HepG2 (cell line): ENCODE measurements around the gene CAT. TPM values are rescaled to one million over a fixed set of nuclear protein-coding genes. Genes with fewer than 3 reads are reported as not detected.

Experiments used
- BCL6 ChIP-seq: IDR thresholded peaks from 2 replicates; pipeline ENCODE4 v1.6.1; 2016; ENCODE audit warnings: missing genetic modification reagents, missing compliant biosample characterization
- CHD4 ChIP-seq: fragments of 200-600 bp; sonication (generic); IDR thresholded peaks from 2 replicates; pipeline ENCODE4 v1.7.0; 2017; ENCODE audit warnings: mild to moderate bottlenecking, low read length, borderline replicate concordance
- FOSL2 ChIP-seq: sonication (generic); formaldehyde crosslinking; IDR thresholded peaks from 2 replicates; pipeline ENCODE4 v1.4.0; 2020; ENCODE audit warnings: missing genetic modification reagents
- HHEX ChIP-seq: IDR thresholded peaks from 2 replicates; pipeline ENCODE4 v1.6.1; 2016; ENCODE audit warnings: control low read depth
- MED1 ChIP-seq: sonication (generic); formaldehyde crosslinking; IDR thresholded peaks from 2 replicates; pipeline ENCODE4 v1.4.0; 2020; ENCODE audit warnings: missing genetic modification reagents
- MIER3 ChIP-seq: IDR thresholded peaks from 2 replicates; pipeline ENCODE4 v1.6.1; 2016; ENCODE audit warnings: missing compliant biosample characterization, borderline replicate concordance
- NPAS2 ChIP-seq: sonication (generic); formaldehyde crosslinking; IDR thresholded peaks from 2 replicates; pipeline ENCODE4 v1.8.0; 2022; ENCODE audit warnings: mild to moderate bottlenecking, missing genetic modification reagents, borderline replicate concordance
- PHF20 ChIP-seq: sonication (generic); formaldehyde crosslinking; IDR thresholded peaks from 2 replicates; pipeline ENCODE4 v1.5.0; 2020; ENCODE audit warnings: mild to moderate bottlenecking, missing genetic modification reagents
- RFX1 ChIP-seq: fragments of 450-650 bp; IDR thresholded peaks from 2 replicates; pipeline ENCODE4 v1.6.1; 2017
- SKI ChIP-seq: fragments of 450-650 bp; IDR thresholded peaks from one replicate; pipeline ENCODE4 v1.6.1; 2018; ENCODE audit warnings: mild to moderate bottlenecking; ENCODE audit not compliant: partially characterized antibody
- SMYD3 ChIP-seq: sonication (generic); formaldehyde crosslinking; IDR thresholded peaks from 2 replicates; pipeline ENCODE4 v1.8.1; 2023; ENCODE audit warnings: mild to moderate bottlenecking, missing genetic modification reagents
- TBX3 ChIP-seq: fragments of 450-650 bp; IDR thresholded peaks from 2 replicates; pipeline ENCODE4 v1.6.1; 2017; ENCODE audit warnings: antibody characterized with exemption, mild to moderate bottlenecking, inconsistent platforms, borderline replicate concordance
- TMF1 ChIP-seq: sonication (generic); formaldehyde crosslinking; IDR thresholded peaks from 2 replicates; pipeline ENCODE4 v1.8.1; 2022; ENCODE audit warnings: low read depth, missing genetic modification reagents
- ZFP36 ChIP-seq: fragments of 150-350 bp; IDR thresholded peaks from 2 replicates; pipeline ENCODE4 v1.6.1; 2018; ENCODE audit warnings: borderline replicate concordance, low read length, low read depth; ENCODE audit not compliant: partially characterized antibody
- ZNF12 ChIP-seq: sonication (generic); formaldehyde crosslinking; IDR thresholded peaks from 2 replicates; pipeline ENCODE4 v1.5.0; 2020; ENCODE audit warnings: missing genetic modification reagents
- ZNF432 ChIP-seq: sonication (generic); formaldehyde crosslinking; IDR thresholded peaks from 2 replicates; pipeline ENCODE4 v1.5.0; 2020; ENCODE audit warnings: missing genetic modification reagents, mild to moderate bottlenecking, borderline replicate concordance
- ZNF501 ChIP-seq: sonication (generic); formaldehyde crosslinking; IDR thresholded peaks from 2 replicates; pipeline ENCODE4 v1.5.1; 2020; ENCODE audit warnings: mild to moderate bottlenecking, moderate library complexity, missing genetic modification reagents
- ZNF570 ChIP-seq: sonication (generic); formaldehyde crosslinking; IDR thresholded peaks from 2 replicates; pipeline ENCODE4 v1.4.0; 2020; ENCODE audit warnings: mild to moderate bottlenecking, missing genetic modification reagents, borderline replicate concordance
- ZNF781 ChIP-seq: sonication (generic); formaldehyde crosslinking; IDR thresholded peaks from 2 replicates; pipeline ENCODE4 v1.5.1; 2020; ENCODE audit warnings: borderline replicate concordance, mild to moderate bottlenecking, missing genetic modification reagents; ENCODE audit errors: not compliant biosample characterization
- ZSCAN30 ChIP-seq: sonication (generic); formaldehyde crosslinking; IDR thresholded peaks from 2 replicates; pipeline ENCODE4 v1.5.0; 2020; ENCODE audit warnings: mild to moderate bottlenecking, missing genetic modification reagents
- polyA plus RNA-seq, 8 experiments: library from polyadenylated mRNA; depleted of rRNA in 3 of 8; stranded (reverse) in 7 of 8; unstranded in 1 of 8; fragments of >200 nt; fragmentation: Illumina TruSeq in 4 of 8; extraction: Trizol in 4 of 8; gene quantifications; 2 replicates each; pipeline versions ENCODE4 v1.2.1 to v1.2.3, GENCODE V29; 2011 to 2016; ENCODE audit warnings: low read depth in 4 of 8, missing spikeins in 1 of 8, mixed read lengths in 1 of 8; ENCODE audit not compliant: insufficient read depth in 1 of 8
- total RNA-seq, 5 experiments: library from RNA; depleted of rRNA; stranded (reverse); fragments of >200 nt; fragmentation: Illumina TruSeq; extraction: Trizol; gene quantifications; 2 replicates each; pipeline ENCODE4 v1.2.3, GENCODE V29; 2016; ENCODE audit warnings: low read depth in 1 of 5
- TF ChIP-seq, protein P1 (sequence below): IDR thresholded peaks from 2 replicates; pipeline ENCODE4 v1.6.1; 2016; ENCODE audit warnings: missing biosample characterization, missing genetic modification reagents, low read depth
- TF ChIP-seq, protein P2 (sequence below): sonication (generic); formaldehyde crosslinking; IDR thresholded peaks from 2 replicates; pipeline ENCODE4 v1.4.0; 2020; ENCODE audit warnings: missing genetic modification reagents, borderline replicate concordance
- TF ChIP-seq, protein P3 (sequence below): sonication (generic); formaldehyde crosslinking; IDR thresholded peaks from 2 replicates; pipeline ENCODE4 v1.5.0; 2020; ENCODE audit warnings: missing genetic modification reagents
- TF ChIP-seq, protein P4 (sequence below): sonication (generic); formaldehyde crosslinking; IDR thresholded peaks from 2 replicates; pipeline ENCODE4 v1.4.0; 2020; ENCODE audit warnings: missing genetic modification reagents

The CAT gene
- total and polyA plus RNA-seq, 2 of the 13 experiments (the other 11 are each of a cell fraction or from before 2014, with no cell fraction given), result 107 to 136 TPM

DNA sequence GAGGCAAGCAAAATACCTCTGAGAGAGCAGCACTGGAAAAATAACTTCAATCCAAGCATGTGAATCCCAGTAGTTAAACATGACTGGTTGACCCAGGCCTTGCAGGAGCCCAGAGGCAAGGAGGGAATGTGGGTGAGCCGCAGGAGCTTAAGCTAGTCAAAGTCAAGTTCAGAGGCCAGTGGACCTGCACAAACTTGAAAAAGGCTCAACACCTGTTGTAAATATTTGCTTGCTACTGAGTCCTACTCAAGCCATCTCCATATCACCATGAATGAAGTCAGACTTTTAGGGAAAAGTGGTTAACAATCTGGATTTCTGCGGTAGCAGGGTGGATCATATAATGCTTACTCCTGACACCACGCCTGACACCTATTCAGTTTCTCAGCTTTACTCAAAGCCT, 4.8 kb upstream of the CAT start (continued):
- peak; percentile 58 for TF ChIP-seq FOSL2 (CRISPR knock-in tag)
- TF ChIP-seq, protein P1, sequence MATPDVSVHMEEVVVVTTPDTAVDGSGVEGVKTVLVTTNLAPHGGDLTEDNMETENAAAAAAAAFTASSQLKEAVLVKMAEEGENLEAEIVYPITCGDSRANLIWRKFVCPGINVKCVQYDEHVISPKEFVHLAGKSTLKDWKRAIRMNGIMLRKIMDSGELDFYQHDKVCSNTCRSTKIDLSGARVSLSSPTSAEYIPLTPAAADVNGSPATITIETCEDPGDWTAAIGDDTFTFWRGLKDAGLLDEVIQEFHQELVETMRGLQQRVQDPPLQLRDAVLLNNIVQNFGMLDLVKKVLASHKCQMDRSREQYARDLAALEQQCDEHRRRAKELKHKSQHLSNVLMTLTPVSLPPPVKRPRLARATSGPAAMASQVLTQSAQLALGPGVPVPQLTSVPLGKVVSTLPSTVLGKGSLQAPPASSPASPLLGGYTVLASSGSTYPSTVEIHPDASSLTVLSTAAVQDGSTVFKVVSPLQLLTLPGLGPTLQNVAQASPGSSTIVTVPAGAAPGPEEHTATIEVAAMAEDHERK (CRISPR knock-in tag), result no peak
- peak; percentile 93 for TF ChIP-seq BCL6
- no peak for TF ChIP-seq PHF20 (CRISPR knock-in tag)
- TF ChIP-seq RFX1, result no peak
- TF ChIP-seq, protein P2, sequence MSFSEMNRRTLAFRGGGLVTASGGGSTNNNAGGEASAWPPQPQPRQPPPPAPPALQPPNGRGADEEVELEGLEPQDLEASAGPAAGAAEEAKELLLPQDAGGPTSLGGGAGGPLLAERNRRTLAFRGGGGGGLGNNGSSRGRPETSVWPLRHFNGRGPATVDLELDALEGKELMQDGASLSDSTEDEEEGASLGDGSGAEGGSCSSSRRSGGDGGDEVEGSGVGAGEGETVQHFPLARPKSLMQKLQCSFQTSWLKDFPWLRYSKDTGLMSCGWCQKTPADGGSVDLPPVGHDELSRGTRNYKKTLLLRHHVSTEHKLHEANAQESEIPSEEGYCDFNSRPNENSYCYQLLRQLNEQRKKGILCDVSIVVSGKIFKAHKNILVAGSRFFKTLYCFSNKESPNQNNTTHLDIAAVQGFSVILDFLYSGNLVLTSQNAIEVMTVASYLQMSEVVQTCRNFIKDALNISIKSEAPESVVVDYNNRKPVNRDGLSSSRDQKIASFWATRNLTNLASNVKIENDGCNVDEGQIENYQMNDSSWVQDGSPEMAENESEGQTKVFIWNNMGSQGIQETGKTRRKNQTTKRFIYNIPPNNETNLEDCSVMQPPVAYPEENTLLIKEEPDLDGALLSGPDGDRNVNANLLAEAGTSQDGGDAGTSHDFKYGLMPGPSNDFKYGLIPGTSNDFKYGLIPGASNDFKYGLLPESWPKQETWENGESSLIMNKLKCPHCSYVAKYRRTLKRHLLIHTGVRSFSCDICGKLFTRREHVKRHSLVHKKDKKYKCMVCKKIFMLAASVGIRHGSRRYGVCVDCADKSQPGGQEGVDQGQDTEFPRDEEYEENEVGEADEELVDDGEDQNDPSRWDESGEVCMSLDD (CRISPR knock-in tag), result no peak
- 0 out of 2 replicates have a peak, but pooled peaks have one; percentile 23 for TF ChIP-seq TBX3
- TF ChIP-seq ZNF432 (CRISPR knock-in tag), result 0 out of 2 replicates have a peak, but pooled peaks have one; percentile 30
- peak; percentile 22; the same call in 1 of the 2 replicates for TF ChIP-seq MED1 (CRISPR knock-in tag)
- TF ChIP-seq, protein P3, sequence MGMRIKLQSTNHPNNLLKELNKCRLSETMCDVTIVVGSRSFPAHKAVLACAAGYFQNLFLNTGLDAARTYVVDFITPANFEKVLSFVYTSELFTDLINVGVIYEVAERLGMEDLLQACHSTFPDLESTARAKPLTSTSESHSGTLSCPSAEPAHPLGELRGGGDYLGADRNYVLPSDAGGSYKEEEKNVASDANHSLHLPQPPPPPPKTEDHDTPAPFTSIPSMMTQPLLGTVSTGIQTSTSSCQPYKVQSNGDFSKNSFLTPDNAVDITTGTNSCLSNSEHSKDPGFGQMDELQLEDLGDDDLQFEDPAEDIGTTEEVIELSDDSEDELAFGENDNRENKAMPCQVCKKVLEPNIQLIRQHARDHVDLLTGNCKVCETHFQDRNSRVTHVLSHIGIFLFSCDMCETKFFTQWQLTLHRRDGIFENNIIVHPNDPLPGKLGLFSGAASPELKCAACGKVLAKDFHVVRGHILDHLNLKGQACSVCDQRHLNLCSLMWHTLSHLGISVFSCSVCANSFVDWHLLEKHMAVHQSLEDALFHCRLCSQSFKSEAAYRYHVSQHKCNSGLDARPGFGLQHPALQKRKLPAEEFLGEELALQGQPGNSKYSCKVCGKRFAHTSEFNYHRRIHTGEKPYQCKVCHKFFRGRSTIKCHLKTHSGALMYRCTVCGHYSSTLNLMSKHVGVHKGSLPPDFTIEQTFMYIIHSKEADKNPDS (CRISPR knock-in tag), result no peak
- TF ChIP-seq HHEX (CRISPR knock-in tag), result peak; percentile 22; the same call in 1 of the 2 replicates
- TF ChIP-seq, protein P4, sequence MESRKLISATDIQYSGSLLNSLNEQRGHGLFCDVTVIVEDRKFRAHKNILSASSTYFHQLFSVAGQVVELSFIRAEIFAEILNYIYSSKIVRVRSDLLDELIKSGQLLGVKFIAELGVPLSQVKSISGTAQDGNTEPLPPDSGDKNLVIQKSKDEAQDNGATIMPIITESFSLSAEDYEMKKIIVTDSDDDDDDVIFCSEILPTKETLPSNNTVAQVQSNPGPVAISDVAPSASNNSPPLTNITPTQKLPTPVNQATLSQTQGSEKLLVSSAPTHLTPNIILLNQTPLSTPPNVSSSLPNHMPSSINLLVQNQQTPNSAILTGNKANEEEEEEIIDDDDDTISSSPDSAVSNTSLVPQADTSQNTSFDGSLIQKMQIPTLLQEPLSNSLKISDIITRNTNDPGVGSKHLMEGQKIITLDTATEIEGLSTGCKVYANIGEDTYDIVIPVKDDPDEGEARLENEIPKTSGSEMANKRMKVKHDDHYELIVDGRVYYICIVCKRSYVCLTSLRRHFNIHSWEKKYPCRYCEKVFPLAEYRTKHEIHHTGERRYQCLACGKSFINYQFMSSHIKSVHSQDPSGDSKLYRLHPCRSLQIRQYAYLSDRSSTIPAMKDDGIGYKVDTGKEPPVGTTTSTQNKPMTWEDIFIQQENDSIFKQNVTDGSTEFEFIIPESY (CRISPR knock-in tag), result no peak
- no peak for TF ChIP-seq ZSCAN30 (CRISPR knock-in tag)
- TF ChIP-seq ZNF781 (CRISPR knock-in tag), result no peak
- peak; percentile 25; the same call in 1 of the 2 replicates for TF ChIP-seq MIER3
- no peak for TF ChIP-seq SMYD3 (CRISPR knock-in tag)
- TF ChIP-seq ZNF501 (CRISPR knock-in tag), result no peak
- peak; percentile 41; the same call in 1 of the 2 replicates for TF ChIP-seq ZNF12
- TF ChIP-seq ZFP36, result no peak
- peak; percentile 95 for TF ChIP-seq SKI
- no peak for TF ChIP-seq CHD4
- no peak for TF ChIP-seq TMF1 (CRISPR knock-in tag)
- no peak for TF ChIP-seq NPAS2 (CRISPR knock-in tag)
- TF ChIP-seq ZNF570 (CRISPR knock-in tag), result no peak
